HepG2 (cell line): ENCODE measurements around the gene CARMIL3. TPM values are rescaled to one million over a fixed set of nuclear protein-coding genes. Genes with fewer than 3 reads are reported as not detected.

Experiments used
- CBX2 ChIP-seq, 2 experiments: fragments of 200-600 bp in 1 of 2; sonication (generic); formaldehyde crosslinking in 1 of 2; IDR thresholded peaks; 2 replicates each; pipeline versions ENCODE4 v1.7.0 to v1.8.1; 2018 to 2022; ENCODE audit warnings: low read depth in 2 of 2, low read length in 1 of 2, mild to moderate bottlenecking in 1 of 2, missing genetic modification reagents in 1 of 2
- MEIS2 ChIP-seq: sonication (generic); formaldehyde crosslinking; IDR thresholded peaks from 2 replicates; pipeline ENCODE4 v1.9.0; 2021; ENCODE audit warnings: mild to moderate bottlenecking, missing genetic modification reagents
- NR3C1 ChIP-seq: sonication (generic); formaldehyde crosslinking; IDR thresholded peaks from 2 replicates; pipeline ENCODE4 v1.4.0; 2020; ENCODE audit warnings: missing genetic modification reagents
- POGZ ChIP-seq: sonication (generic); formaldehyde crosslinking; IDR thresholded peaks from 2 replicates; pipeline ENCODE4 v1.4.0; 2020; ENCODE audit warnings: mild to moderate bottlenecking, missing genetic modification reagents
- STAG1 ChIP-seq: sonication (generic); formaldehyde crosslinking; IDR thresholded peaks from 2 replicates; pipeline ENCODE4 v1.4.0; 2020; ENCODE audit warnings: missing genetic modification reagents
- ZBTB46 ChIP-seq: sonication (generic); formaldehyde crosslinking; IDR thresholded peaks from 2 replicates; pipeline ENCODE4 v1.4.0; 2020; ENCODE audit warnings: mild to moderate bottlenecking, missing genetic modification reagents, borderline replicate concordance
- ZHX2 ChIP-seq, 2 experiments: sonication (generic) in 1 of 2; formaldehyde crosslinking in 1 of 2; IDR thresholded peaks; 2 replicates each; pipeline versions ENCODE4 v1.6.1 to v1.9.0; 2014 to 2022; ENCODE audit warnings: antibody characterized with exemption in 1 of 2, borderline replicate concordance in 1 of 2, inconsistent platforms in 1 of 2, low read depth in 1 of 2, missing genetic modification reagents in 1 of 2
- ZNF34 ChIP-seq: sonication (generic); formaldehyde crosslinking; IDR thresholded peaks from 2 replicates; pipeline ENCODE4 v1.4.0; 2020; ENCODE audit warnings: mild to moderate bottlenecking, missing genetic modification reagents, borderline replicate concordance
- ZNF616 ChIP-seq: sonication (generic); formaldehyde crosslinking; IDR thresholded peaks from 2 replicates; pipeline ENCODE4 v1.5.0; 2020; ENCODE audit warnings: low read depth, mild to moderate bottlenecking, missing genetic modification reagents
- ZNF672 ChIP-seq: sonication (generic); formaldehyde crosslinking; IDR thresholded peaks from 2 replicates; pipeline ENCODE4 v1.8.1; 2022; ENCODE audit warnings: missing genetic modification reagents
- polyA plus RNA-seq, 8 experiments: library from polyadenylated mRNA; depleted of rRNA in 3 of 8; stranded (reverse) in 7 of 8; unstranded in 1 of 8; fragments of >200 nt; fragmentation: Illumina TruSeq in 4 of 8; extraction: Trizol in 4 of 8; gene quantifications; 2 replicates each; pipeline versions ENCODE4 v1.2.1 to v1.2.3, GENCODE V29; 2011 to 2016; ENCODE audit warnings: low read depth in 4 of 8, missing spikeins in 1 of 8, mixed read lengths in 1 of 8; ENCODE audit not compliant: insufficient read depth in 1 of 8
- total RNA-seq, 5 experiments: library from RNA; depleted of rRNA; stranded (reverse); fragments of >200 nt; fragmentation: Illumina TruSeq; extraction: Trizol; gene quantifications; 2 replicates each; pipeline ENCODE4 v1.2.3, GENCODE V29; 2016; ENCODE audit warnings: low read depth in 1 of 5
- TF ChIP-seq, protein P1 (sequence below): sonication (generic); formaldehyde crosslinking; IDR thresholded peaks from 2 replicates; pipeline ENCODE4 v1.9.0; 2021; ENCODE audit warnings: mild to moderate bottlenecking, missing genetic modification reagents

The CARMIL3 gene
- total and polyA plus RNA-seq, 2 of the 13 experiments (the other 11 are each of a cell fraction or from before 2014, with no cell fraction given) = 0.27 to 0.55 TPM

DNA sequence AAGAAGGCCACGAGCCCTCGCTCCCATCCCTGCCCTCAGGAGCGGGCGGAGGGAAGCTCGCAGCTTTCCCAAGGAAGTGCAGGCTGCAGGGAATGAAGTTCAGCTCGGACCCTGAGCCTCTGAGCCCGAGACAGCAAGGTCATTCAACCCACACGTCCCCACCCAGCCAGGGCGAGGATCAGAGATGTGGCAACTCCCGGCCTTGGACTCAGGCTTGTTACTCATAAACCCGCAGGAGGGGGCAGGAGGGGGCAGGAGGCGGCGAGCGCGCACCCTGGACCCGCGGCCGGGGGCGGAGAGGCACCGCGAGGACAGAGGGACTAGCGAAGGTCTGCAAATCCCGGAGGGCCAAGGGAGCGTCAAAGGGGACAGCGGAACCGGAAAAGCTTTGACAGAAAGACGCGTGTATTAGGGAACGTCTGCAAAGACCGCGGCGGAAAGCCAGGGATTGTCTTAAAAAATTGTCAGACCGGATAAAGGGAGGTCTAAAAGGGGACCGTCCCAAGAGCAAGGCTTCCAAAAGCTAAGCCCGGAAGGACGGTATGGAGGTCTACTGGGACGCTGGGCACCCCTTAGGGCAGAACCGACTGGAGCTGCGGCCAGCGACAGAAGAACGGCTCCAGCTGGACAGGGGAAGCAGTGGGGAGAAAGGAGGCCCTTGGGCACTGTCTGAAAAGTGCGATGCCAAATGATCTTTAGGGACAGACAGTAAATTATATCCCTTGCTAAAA is 62.2 kb downstream of the CARMIL3 start (continued):
- TF ChIP-seq, protein P1, sequence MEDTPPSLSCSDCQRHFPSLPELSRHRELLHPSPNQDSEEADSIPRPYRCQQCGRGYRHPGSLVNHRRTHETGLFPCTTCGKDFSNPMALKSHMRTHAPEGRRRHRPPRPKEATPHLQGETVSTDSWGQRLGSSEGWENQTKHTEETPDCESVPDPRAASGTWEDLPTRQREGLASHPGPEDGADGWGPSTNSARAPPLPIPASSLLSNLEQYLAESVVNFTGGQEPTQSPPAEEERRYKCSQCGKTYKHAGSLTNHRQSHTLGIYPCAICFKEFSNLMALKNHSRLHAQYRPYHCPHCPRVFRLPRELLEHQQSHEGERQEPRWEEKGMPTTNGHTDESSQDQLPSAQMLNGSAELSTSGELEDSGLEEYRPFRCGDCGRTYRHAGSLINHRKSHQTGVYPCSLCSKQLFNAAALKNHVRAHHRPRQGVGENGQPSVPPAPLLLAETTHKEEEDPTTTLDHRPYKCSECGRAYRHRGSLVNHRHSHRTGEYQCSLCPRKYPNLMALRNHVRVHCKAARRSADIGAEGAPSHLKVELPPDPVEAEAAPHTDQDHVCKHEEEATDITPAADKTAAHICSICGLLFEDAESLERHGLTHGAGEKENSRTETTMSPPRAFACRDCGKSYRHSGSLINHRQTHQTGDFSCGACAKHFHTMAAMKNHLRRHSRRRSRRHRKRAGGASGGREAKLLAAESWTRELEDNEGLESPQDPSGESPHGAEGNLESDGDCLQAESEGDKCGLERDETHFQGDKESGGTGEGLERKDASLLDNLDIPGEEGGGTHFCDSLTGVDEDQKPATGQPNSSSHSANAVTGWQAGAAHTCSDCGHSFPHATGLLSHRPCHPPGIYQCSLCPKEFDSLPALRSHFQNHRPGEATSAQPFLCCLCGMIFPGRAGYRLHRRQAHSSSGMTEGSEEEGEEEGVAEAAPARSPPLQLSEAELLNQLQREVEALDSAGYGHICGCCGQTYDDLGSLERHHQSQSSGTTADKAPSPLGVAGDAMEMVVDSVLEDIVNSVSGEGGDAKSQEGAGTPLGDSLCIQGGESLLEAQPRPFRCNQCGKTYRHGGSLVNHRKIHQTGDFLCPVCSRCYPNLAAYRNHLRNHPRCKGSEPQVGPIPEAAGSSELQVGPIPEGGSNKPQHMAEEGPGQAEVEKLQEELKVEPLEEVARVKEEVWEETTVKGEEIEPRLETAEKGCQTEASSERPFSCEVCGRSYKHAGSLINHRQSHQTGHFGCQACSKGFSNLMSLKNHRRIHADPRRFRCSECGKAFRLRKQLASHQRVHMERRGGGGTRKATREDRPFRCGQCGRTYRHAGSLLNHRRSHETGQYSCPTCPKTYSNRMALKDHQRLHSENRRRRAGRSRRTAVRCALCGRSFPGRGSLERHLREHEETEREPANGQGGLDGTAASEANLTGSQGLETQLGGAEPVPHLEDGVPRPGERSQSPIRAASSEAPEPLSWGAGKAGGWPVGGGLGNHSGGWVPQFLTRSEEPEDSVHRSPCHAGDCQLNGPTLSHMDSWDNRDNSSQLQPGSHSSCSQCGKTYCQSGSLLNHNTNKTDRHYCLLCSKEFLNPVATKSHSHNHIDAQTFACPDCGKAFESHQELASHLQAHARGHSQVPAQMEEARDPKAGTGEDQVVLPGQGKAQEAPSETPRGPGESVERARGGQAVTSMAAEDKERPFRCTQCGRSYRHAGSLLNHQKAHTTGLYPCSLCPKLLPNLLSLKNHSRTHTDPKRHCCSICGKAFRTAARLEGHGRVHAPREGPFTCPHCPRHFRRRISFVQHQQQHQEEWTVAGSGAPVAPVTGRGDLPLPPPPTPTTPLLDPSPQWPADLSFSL (CRISPR knock-in tag) = no peak
- no peak for TF ChIP-seq NR3C1
- no peak for TF ChIP-seq ZNF672 (CRISPR knock-in tag)
- peak; percentile 99 for TF ChIP-seq ZNF34
- 0 out of 2 replicates have a peak, but pooled peaks have one; percentile 31 for TF ChIP-seq CBX2 (IDR thresholded peaks at IDR 0.05; ENCODE audit: low read depth, low read length)
- TF ChIP-seq CBX2 (CRISPR knock-in tag; IDR thresholded peaks at IDR 0.05; ENCODE audit: low read depth) = 0 out of 2 replicates have a peak, but pooled peaks have one; percentile 8
- TF ChIP-seq ZNF616 = 0 out of 2 replicates have a peak, but pooled peaks have one; percentile 94
- TF ChIP-seq STAG1 (CRISPR knock-in tag) = peak; percentile 31; the same call in 1 of the 2 replicates
- peak; percentile 94 for TF ChIP-seq ZBTB46 (CRISPR knock-in tag)
- TF ChIP-seq ZHX2 (IDR thresholded peaks at IDR 0.05; ENCODE audit: low read depth) = peak; percentile 88
- TF ChIP-seq ZHX2 (CRISPR knock-in tag; IDR thresholded peaks at IDR 0.05; ENCODE audit: borderline replicate concordance) = no peak; the same call in 1 of the 2 replicates
- TF ChIP-seq MEIS2 (CRISPR knock-in tag) = peak; percentile 96
- peak; percentile 99 for TF ChIP-seq POGZ (CRISPR knock-in tag)
